ENCODE measurements around the gene HCLS1.

The HCLS1 gene

DNA sequence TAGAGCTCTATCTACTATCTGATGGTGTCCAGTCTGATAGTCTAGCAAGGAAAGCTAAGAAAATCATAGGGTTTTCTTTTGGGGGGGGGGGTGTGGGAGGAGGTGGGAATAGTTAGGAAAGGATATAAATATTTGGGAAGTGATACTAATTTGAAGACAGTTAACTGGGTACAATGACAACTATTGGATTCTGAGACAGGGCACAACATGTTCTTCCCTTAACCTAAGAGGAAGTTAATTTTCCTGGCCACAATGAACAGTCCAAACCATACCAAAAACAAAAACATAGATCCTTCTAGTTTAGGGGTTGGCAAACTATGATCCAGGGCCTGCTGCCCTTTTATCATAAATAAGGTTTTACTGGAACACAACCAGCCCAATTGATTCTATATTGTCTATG lies 10.0 kb upstream of the HCLS1 start:
- no peak for DNase-seq (ENCODE audit: extremely low spot score)
- ChIA-PET CTCF (no interaction called here), POLR2A (no interaction called here)
- TF ChIP-seq NFRKB (IDR thresholded peaks at IDR 0.05) (no peak), FOXM1 (IDR thresholded peaks at IDR 0.05; ENCODE audit: borderline replicate concordance) (no peak), HDGF (IDR thresholded peaks at IDR 0.05; ENCODE audit: borderline replicate concordance) (no peak), CTBP1 (IDR thresholded peaks at IDR 0.05; ENCODE audit: borderline replicate concordance) (no peak), TARDBP (IDR thresholded peaks at IDR 0.05) (no peak), ARNT (IDR thresholded peaks at IDR 0.05) (no peak), FOXA1 (IDR thresholded peaks at IDR 0.05) (no peak), ELF4 (IDR thresholded peaks at IDR 0.05) (no peak), PKNOX1 (IDR thresholded peaks at IDR 0.05) (no peak), ZNF384 (IDR thresholded peaks at IDR 0.05) (no peak), L3MBTL2 (conservative IDR thresholded peaks at IDR 0.05) (no peak), SUZ12 (IDR thresholded peaks at IDR 0.05) (no peak)

DNA sequence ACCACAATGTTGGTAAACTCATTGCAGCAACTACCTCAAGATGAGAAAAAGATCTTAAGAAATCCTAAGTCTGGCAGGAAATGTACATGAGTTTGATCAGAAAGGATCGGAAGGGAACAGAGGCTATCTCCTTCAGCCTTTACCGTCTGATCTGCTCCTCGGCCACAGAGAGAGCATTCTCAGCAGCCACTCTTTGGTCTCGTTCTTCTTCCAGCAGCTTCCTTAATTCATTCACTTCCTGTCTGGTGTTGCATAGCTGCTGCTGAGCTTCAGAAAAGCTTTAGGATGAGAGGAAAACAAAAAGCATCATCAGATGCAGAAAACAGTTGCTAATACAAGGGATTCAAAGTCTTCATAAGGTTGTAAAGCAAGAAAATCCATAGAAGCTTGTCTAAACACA lies 6.6 kb upstream of the HCLS1 start:
- POLR2A ChIA-PET, result no interaction called here
- CTCF ChIA-PET, result no interaction called here
- no peak for DNase-seq (ENCODE audit: extremely low spot score)
- no peak for TF ChIP-seq SP1 (IDR thresholded peaks at IDR 0.05)
- no peak for TF ChIP-seq ARNT (IDR thresholded peaks at IDR 0.05)
- no peak for TF ChIP-seq LEF1 (IDR thresholded peaks at IDR 0.05; ENCODE audit: borderline replicate concordance)
- no peak for TF ChIP-seq NFRKB (IDR thresholded peaks at IDR 0.05)
- TF ChIP-seq SUZ12 (IDR thresholded peaks at IDR 0.05), result no peak
- TF ChIP-seq FOXA1 (IDR thresholded peaks at IDR 0.05), result no peak
- no peak for TF ChIP-seq BHLHE40 (IDR thresholded peaks at IDR 0.05; ENCODE audit: borderline replicate concordance)
- TF ChIP-seq ZNF384 (IDR thresholded peaks at IDR 0.05), result no peak
- TF ChIP-seq CTBP1 (IDR thresholded peaks at IDR 0.05; ENCODE audit: borderline replicate concordance), result no peak
- TF ChIP-seq TARDBP (IDR thresholded peaks at IDR 0.05), result no peak
- no peak for TF ChIP-seq HDGF (IDR thresholded peaks at IDR 0.05; ENCODE audit: borderline replicate concordance)
- TF ChIP-seq PKNOX1 (IDR thresholded peaks at IDR 0.05), result no peak
- no peak for TF ChIP-seq FOXM1 (IDR thresholded peaks at IDR 0.05; ENCODE audit: borderline replicate concordance)
- no peak for TF ChIP-seq L3MBTL2 (conservative IDR thresholded peaks at IDR 0.05)
- TF ChIP-seq ELF4 (IDR thresholded peaks at IDR 0.05), result no peak
- TF ChIP-seq FOXK2 (IDR thresholded peaks at IDR 0.05), result no peak

DNA sequence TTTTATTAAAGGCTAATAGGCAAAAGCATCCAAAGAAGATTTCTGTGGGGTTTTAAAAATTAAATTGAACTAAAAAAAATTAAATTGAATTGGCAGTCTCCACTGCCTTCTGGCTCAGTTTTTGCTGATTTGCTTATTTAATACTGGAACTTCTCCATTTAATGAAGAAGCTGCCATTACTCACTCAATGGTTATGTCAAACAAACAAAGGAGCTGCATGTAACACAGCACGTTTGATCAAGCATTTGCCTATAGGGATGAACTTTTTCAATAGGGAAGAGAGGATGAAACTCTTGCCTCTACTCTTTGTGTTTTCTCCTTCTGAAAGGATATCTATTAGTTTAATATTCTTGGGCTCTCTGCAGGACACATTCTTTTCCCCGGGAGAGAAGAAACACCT lies 4.8 kb upstream of the HCLS1 start:
- TF ChIP-seq CTBP1 (IDR thresholded peaks at IDR 0.05; ENCODE audit: borderline replicate concordance) (no peak), ELF4 (IDR thresholded peaks at IDR 0.05) (no peak), FOXA1 (IDR thresholded peaks at IDR 0.05) (no peak), FOXK2 (IDR thresholded peaks at IDR 0.05) (no peak), LEF1 (IDR thresholded peaks at IDR 0.05; ENCODE audit: borderline replicate concordance) (no peak), SP1 (IDR thresholded peaks at IDR 0.05) (no peak), HDGF (IDR thresholded peaks at IDR 0.05; ENCODE audit: borderline replicate concordance) (no peak), ARNT (IDR thresholded peaks at IDR 0.05) (no peak), FOXM1 (IDR thresholded peaks at IDR 0.05; ENCODE audit: borderline replicate concordance) (no peak), NFRKB (IDR thresholded peaks at IDR 0.05) (no peak), TARDBP (IDR thresholded peaks at IDR 0.05) (no peak), L3MBTL2 (conservative IDR thresholded peaks at IDR 0.05) (no peak), BHLHE40 (IDR thresholded peaks at IDR 0.05; ENCODE audit: borderline replicate concordance) (no peak), PKNOX1 (IDR thresholded peaks at IDR 0.05) (no peak), ZNF384 (IDR thresholded peaks at IDR 0.05) (no peak)
- POLR2A ChIA-PET, result no interaction called here
- CTCF ChIA-PET, result no interaction called here
- no peak for DNase-seq (ENCODE audit: extremely low spot score)

- TF ChIP-seq FOXM1 (IDR thresholded peaks at IDR 0.05; ENCODE audit: borderline replicate concordance), result no peak
- TF ChIP-seq ZNF384 (IDR thresholded peaks at IDR 0.05), result no peak
- TF ChIP-seq HDGF (IDR thresholded peaks at IDR 0.05; ENCODE audit: borderline replicate concordance), result no peak
- no peak for TF ChIP-seq SUZ12 (IDR thresholded peaks at IDR 0.05)
- TF ChIP-seq ELF4 (IDR thresholded peaks at IDR 0.05), result no peak
- TF ChIP-seq TARDBP (IDR thresholded peaks at IDR 0.05), result no peak
- no peak for TF ChIP-seq NFRKB (IDR thresholded peaks at IDR 0.05)
- TF ChIP-seq PKNOX1 (IDR thresholded peaks at IDR 0.05), result no peak
- ChIA-PET CTCF (no interaction called here), POLR2A (no interaction called here)
- no peak for DNase-seq (ENCODE audit: extremely low spot score)
These were observed 2.6 kb upstream of the HCLS1 start for GRCh38 chr3:121663171-121663847.

DNA sequence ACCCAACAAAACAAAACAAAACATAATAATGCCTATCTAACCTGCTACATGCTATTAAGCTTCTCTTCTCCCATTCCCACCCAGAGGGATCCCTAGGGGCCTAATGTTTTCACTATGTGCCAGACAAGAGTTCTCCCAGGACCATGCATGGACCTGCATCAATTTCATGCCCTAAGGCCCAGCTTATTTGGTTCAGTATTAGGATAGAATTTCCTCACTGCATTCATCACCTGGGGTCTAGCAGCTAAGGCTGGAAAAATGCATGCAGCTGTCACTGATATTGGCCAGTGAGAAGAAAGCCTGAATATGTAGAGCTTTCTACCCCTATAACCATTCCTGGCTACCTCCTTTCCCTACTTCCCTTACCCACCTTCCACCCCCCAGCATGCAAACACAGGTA lies 2.0 kb upstream of the HCLS1 start:
- POLR2A ChIA-PET, result no interaction called here
- TF ChIP-seq FOXA1 (IDR thresholded peaks at IDR 0.05), result no peak
- no peak for TF ChIP-seq BHLHE40 (IDR thresholded peaks at IDR 0.05; ENCODE audit: borderline replicate concordance)
- no peak for TF ChIP-seq NFRKB (IDR thresholded peaks at IDR 0.05)
- TF ChIP-seq L3MBTL2 (conservative IDR thresholded peaks at IDR 0.05), result no peak
- TF ChIP-seq PKNOX1 (IDR thresholded peaks at IDR 0.05), result no peak
- TF ChIP-seq ARNT (IDR thresholded peaks at IDR 0.05), result no peak
- no peak for TF ChIP-seq SP1 (IDR thresholded peaks at IDR 0.05)
- TF ChIP-seq SUZ12 (IDR thresholded peaks at IDR 0.05), result no peak
- TF ChIP-seq FOXM1 (IDR thresholded peaks at IDR 0.05; ENCODE audit: borderline replicate concordance), result no peak
- DNase-seq (ENCODE audit: extremely low spot score), result no peak
- CTCF ChIA-PET, result interaction anchor here (0.6 kb wide), 1 partner anchor 116 kb away, joined by 3 read pairs; no protein-coding TSS in a partner anchor

All from HEK293T (cell line).